Stimulated activated CD8-positive, alpha-beta memory T cell treated with anti-CD3 and anti-CD28 coated beads, Interleukin-12 subunit alpha, Interleukin-12 subunit beta, amount 100 ng/mL, for 24 hours (primary cell): ENCODE data around the gene CENPL.
"Not testable (repeated sequence)": the region's sequence is repeated elsewhere in the genome, so short reads cannot be mapped to it uniquely, and the experiment has no call there.

Experiments used
- DNase-seq: peaks from one replicate; pipeline ENCODE4 v3.0.0-alpha.2; 2020; ENCODE audit errors: extremely low read depth

Gene CENPL, protein sequence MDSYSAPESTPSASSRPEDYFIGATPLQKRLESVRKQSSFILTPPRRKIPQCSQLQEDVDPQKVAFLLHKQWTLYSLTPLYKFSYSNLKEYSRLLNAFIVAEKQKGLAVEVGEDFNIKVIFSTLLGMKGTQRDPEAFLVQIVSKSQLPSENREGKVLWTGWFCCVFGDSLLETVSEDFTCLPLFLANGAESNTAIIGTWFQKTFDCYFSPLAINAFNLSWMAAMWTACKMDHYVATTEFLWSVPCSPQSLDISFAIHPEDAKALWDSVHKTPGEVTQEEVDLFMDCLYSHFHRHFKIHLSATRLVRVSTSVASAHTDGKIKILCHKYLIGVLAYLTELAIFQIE

DNA sequence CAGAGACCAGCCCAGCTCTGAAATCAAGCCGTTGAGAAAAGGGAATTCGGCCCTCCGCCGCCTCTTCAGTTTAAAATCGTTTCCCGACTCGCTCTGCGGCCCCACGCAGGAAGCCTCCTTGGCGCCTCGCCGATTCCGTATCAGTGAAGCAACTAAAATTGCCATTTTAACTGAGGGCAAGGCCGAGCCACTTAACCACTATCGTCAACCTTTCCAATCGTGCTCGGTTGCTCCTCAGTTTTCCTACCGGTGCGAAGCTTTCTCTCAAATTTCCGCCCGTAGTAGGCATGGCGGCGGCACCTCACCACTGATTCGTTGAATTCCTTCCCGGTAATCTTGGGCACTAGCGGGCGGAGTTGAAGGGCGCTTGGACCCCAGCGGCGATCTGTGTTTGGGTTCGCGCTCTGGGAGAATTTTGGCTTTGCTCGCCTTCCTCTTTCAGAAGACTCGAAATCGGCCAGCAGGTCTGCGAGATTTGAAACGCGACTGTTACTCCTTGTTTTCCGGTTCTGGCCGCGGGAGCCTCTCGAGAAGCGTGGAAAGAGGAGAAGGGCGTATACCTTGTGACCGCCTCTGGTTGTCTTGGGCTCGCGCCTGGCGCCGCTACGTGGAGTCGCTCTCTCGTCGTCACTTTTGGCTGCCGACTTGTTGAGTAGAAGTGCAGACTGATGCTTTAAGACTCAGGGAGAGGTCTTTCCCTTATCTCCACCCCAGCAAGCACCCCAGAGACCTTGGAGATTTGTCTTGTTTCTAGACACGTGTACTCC lies at the start of gene CENPL, which contains the start of gene DARS2:
Gene CENPL, minus strand, starts transcription at position 569 of the 767 bp plus-strand sequence. CDS start 13,584 bp downstream, outside the sequence.
Gene DARS2, plus strand, starts transcription at position 359 of the 767 bp plus-strand sequence. CDS start 557 bp downstream, outside the sequence.
- DNase-seq, result peak; percentile 69

DNA sequence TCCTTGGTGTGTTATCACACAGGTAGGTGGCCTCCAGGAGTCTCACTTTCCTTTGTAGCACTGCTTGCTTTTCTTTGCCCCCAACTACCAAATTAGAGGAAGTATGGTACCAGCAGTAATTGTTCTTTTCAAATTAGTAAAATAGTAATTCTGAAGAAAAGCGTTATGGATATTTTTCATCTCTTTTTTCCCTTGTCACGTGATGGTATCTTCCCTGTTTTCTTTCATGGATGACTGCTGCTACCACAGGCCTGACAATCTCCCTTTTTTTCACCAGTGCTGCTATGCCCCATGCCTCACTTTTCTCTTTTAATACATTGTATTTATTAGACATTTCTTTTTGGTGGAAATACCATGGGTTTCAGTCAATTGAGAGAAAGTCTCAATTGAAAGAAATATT lies 46.8 kb upstream of the CENPL start:
- DNase-seq, result no peak

DNA sequence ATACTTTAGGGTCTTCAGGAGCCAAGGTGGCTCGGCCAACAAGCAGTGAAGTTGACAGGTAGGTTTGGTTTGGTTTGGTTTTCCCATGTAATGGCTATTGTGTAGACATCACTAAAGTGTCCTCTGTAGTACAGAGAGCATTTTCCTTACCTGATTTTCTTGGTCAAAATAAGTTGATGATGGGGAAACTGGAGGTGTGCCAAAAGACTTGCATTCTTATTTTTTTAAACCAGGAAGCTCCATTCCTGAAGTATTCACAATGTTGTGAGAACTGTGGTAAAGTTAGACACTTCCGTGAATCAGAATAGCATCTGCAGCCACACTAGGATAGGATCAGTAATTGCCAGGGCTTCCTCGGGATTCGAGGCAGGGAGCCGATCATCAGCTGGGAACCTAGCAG lies 46.4 kb upstream of the CENPL start:
- no peak for DNase-seq

DNA sequence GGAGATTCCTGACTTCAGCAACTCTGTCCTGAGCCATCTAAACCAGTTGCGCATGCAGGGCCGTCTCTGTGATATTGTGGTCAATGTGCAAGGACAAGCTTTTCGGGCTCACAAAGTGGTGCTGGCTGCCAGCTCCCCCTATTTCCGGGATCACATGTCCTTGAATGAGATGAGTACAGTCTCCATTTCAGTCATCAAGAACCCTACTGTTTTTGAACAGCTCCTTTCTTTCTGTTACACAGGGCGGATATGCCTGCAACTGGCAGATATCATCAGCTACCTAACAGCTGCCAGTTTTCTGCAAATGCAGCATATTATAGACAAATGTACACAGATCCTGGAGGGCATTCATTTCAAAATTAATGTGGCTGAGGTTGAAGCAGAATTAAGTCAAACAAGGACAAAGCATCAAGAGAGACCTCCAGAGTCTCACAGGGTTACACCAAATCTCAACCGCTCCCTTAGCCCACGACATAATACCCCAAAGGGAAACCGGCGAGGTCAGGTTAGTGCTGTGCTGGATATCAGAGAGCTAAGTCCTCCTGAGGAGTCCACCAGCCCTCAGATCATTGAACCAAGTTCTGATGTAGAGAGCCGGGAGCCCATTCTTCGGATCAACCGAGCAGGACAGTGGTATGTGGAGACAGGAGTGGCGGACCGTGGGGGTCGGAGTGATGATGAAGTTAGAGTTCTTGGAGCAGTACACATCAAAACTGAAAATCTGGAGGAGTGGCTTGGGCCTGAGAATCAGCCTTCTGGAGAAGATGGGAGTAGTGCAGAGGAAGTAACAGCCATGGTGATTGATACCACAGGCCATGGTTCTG lies 45.8 kb upstream of the CENPL start:
- DNase-seq, result no peak

DNA sequence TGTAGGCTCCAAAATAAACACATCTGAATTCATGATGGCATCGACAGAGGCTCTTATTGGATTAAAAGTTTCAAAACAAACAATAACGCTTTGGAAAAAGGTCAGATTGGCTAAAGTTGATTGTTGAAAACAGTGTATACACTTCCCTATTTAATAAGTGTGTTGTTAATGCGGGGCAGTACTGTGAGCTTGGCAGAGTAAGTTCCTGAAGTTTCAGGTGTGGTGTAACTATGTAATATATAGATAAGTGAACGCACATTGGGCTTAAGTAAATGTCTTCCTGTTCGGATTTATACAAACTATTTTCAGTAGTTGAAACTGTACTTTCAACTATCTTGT lies 44.3 kb upstream of the CENPL start:
- no peak for DNase-seq

DNA sequence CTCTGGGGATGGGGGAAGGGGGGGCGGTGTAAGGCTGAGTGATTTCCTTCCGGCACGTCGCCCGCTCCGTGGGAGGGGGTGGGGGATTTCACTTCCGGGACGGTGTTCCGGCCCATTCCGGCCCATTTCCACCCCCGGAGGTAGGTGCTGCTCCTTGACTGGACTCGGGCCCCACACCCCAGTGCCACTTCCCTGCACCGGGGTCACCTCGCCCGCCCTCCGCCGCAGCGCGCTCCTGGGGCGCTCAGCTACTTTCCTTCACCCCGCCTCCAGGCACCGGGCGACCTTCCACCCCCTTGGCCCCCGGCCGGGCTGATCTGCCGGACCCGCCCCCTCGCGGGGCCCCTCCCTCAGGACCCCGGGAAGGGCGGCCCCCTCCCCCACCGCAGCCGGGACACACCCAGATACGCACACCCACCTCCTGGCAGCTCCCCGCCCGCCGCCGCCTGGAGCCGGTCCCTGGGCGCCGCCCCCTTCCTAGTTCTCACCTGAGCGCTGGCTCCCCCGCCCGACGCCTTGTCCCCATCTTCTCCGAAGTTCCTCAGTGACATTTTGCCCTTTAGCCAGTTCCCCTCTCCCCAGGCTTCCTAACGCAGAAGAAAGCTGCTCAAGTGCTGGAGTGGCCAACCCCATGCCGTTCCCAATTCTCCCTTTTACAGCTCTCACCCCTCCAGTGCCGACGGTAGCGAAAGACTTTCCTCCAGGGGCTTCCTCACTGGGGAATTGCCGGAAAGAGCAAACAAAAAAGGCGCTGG lies 43.8 kb upstream of the CENPL start, which contains the start of gene ZBTB37:
Gene ZBTB37, plus strand, starts transcription at position 115 of the 755 bp plus-strand sequence. CDS start 1,846 bp downstream, outside the sequence.
- peak; percentile 90 for DNase-seq

DNA sequence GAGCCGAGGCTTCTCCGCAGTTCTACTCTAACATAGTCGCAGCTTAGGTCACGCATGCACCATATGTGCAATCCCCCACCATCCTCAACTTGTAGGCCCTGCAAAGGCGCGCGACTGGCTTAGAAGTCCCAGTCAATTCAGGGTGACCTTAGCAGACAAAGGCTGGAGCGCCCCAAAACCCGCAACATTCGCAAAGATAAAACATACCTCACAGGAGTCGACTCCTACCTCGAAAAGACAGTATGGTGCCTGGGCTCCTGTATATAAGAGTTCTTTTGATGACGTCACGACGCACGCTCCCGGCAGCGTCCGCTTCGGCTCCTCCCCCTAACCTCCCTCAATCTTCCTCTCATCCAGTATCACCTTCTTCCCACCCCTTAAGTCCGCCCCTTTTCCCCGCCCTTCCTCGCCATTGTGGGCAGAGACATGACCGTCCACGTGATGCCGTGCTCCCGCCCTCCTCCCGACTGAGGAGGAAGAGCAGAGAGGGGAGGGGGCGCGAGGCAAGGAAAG lies 43.1 kb upstream of the CENPL start, which contains the start of gene GAS5:
Gene GAS5, minus strand, starts transcription at position 237 of the 513 bp plus-strand sequence.
- peak; percentile 98 for DNase-seq

DNA sequence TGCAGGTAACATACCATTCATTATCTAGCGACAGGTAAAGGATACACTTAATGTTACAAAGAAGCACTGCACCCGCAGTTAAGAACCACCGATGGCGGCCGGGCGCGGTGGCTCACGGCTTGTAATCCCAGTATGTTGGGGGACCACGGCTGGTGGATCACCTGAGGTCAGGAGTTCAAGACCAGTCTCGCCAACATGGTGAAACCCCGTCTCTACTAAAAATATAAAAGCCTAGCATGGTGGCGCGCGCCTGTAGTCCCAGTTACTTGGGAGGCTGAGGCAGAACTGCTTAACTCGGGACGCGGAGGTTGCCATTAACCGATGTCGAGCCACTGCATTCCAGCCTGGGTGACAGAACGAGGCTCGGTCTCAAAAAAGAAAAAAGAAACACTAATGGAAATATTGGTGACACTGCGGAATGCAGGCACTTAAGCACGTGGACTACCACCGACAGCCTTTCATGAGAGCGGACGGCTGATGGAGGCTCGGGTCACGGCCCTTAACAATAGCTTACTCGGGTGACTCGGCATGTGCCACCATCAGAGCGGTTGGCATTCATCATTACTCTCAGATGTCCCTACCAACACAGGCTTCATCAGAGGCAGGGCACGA lies 42.6 kb upstream of the CENPL start:
- DNase-seq, result no peak

DNA sequence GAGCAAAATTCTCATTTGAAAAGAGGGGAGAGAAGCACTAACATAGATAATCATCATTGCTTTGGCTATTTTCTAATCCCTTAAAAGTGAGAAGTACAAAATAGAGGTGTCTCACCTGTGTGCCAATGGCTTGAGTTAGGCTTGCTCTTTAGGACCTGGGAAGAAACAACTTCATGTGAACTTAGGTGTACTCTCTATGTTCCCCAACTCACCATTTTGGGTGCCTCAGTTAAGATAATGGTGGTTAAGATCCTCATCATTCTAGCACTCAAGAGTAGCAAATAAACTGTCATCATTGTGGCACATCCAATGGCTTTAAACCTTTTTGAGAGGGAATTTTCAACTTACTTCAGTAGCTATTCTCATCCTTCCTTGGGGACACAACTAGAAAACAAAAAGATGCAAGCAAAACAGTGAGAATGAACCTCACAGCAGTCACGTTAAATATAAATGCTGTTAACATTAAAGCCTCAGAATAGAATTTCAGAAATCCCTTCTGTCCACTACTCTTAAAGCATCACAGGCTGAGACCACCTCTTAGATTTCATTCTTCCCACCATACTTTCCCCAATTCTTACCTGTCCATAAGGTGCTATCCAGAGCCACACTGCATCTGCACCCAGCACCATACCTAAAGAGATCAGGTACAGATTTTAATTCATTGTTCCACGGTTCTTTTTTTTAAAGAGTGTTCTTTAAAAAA lies 41.9 kb upstream of the CENPL start:
- DNase-seq, result no peak

DNA sequence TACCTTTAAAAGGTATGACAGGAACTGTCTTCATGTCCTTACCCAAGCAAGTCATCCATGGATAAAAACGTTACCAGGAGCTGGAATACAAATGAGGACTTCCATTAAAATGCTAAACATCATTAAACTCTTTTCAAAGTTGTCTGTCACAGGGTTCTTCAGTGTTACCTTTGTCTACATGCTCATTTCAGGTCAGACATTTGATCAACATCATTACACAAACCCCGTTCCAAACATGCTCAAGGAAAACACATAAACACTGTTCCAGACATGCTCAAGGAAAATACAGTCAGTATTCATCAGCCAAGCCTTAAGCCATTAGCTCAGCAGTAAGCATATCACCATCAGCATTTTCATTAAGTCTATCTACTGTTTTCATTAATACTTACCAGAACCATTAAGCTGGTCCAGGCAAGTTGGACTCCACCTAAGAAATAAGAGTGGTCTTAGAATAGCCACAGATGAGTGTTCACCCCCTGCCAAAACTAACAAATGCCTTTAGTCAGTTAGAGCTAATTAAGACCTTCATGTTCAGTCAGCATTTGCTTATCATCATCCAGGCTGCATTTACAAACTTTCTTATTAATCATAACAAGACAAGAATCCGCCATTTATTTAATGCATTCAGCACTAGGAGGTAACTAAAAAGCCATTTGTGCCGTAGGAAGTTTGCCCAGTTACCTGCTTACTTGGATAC lies 40.9 kb upstream of the CENPL start:
- no peak for DNase-seq

DNA sequence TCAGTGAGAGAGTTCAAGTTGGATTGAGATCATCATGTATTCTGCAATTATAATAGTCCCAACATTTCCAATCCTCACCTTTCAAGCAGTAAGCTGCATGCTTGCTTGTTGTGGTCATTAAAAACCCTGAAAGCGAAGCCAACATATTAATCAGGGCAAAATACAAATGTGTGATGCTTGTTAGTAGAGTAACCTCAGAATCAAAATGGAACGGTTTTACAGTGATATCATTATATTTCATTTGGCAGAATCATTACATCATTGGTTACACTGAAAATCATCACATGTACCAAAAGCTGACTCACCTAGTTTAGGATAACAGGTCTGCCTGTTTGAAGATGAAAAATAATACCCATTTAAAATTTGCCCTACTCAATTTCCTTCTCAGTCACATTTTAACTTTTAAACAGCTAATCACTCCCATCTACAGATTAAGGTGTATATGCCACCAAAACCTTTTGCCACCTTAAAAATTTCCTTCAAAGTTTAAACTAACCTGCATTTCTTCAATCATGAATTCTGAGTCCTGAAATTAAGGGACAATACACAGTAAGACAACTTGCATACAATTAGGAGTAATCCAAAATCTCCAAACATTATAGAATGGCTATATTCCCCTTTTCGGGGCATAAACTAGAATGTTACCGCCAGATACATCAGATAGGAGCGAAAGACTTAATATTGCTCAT lies 39.6 kb upstream of the CENPL start:
- no peak for DNase-seq

DNA sequence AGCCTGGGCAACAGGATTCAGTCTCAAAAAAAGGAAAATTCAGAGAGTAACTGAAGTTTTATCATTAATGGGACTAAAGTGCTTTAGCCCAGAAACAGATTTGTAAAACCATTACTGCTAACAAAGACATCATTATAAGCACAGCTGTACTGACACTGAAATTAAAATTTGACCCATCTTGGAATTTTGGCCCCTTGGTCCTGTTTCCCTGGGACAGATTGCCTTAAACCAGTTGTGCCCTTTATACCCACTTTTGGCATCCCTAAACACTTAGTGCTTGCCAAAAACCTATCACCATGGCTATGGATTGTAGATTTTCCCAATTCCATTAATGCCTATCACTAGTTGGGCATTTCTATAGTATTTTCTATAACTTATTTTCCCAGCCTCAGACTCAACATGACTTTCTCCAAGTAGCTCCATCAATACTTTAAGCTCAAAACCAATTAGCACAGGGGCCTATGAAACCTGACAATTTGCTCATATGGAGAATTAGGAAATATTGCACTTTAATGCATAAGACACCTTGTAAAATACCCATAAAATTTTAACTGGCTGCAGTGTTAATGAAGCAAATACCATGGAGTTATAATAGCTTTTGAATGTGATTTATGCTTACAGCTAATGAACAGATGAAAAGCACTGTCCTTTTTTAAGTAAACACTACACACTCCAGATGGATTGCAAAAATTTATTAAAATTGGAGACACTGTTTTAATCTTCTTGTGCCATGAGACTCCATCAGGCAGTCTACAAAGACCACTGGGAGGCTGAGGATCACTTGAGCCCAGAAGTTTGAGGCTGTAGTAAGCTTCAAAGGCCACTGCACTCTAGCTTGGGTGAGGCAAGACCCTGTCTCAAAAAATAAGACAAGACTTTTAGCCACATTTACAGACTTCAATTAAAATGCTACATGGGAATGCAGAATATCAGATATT lies 38.8 kb upstream of the CENPL start:
- no peak for DNase-seq

DNA sequence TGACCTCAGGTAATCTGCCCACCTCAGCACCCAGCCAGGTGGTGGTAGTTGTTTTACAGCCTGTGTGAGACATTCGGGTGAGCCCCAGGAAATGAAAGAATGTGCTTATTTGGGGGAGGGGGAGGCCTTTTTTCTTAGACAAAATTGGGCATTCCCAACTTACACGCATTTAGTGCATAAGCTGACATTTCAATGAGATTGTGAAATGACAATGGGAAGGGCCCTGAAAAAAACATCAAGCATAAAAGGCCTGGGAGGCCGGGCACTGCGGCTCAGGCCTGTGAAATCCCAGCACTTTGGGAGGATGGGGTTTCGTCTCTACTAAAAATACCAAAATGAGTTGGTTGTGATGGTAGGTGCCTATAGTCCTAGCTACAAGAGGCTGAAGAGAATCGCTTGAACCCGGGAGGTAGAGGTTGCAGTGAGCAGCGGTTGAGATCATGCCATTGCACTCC lies 38.1 kb upstream of the CENPL start:
- DNase-seq, result no peak

DNA sequence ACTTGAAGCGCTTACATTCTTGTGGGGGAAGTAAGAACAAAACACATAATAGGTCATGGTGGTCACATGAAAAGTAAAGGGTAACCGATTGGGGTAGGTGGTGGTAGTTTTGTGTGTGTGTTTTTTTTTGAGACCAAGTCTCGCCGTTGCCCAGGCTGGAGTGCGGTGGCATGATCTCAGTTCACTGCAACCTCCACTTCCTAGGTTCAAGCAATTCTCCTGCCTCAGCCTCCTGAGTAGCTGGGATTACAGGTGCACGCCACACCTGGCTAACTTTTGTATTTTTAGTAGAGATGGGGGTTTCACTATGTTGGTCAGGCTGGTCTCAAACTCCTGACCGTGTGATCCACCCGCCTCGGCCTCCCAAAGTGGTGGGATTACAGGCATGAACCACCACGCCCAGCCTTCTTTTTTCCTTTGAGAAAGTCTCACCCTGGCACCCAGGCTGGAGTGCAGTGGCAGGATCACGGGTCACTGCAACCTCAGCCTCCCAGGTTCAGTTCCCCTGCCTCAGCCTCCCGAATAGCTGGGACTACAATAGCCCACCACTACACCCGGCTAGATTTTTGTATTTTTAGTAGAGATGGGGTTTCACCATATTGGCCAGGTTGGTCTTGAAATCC lies 37.6 kb upstream of the CENPL start:
- DNase-seq, result not testable (repeated sequence)

DNA sequence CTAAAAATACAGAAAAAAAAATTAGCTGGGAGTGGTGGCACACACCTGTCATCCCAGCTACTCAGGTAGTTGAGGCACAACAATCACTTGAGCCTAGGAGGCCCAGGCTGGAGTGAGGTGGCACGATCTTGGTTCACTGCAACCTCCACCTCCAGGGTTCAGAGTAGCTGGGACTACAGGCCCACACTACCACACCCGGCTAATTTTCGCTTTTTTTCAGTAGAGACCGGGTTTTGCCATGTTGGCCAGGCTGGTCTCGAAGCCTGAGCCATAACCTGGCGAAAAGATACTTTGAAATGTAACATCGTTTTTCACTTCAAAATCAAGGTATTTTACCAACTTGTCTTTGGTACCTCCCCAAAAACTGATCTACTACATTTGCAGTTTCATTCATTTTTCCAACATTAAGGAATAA lies 37.1 kb upstream of the CENPL start:
- DNase-seq, result no peak

DNA sequence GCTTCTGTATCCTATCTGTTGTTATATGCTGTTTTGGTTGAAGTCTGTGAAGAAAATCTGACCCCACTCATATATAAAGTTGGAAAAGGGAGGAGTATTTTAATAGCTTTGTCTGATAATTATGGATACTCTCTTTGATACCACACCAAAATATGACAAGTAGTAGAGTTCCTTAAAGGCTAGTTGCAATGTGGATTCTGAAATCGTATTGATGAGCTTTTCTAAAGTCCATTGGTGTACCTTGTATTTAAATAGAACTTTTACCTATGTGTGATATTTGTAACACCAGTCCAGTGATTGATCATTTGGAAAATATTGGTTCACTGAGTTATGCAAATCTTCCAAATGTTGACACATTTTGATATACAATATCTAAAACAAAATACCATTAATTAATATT lies 35.4 kb upstream of the CENPL start:
- DNase-seq, result no peak

DNA sequence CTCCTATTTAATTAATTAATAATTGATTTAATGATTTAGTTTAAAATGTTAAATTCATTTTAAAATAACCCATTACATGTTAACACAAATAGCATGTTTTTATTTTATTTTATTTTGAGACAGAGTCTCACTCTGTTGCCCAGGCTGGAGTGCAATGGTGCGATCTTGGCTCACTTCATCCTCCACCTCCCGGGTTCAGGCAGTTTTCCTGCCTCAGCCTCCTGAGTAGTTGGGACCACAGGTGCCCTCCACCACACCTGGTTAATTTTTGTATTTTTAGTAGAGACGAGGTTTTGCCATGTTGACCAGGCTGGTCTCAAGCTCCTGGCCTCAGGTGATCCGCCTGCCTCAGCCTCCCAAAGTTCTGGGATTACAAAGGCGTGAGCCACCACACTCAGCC lies 34.9 kb upstream of the CENPL start:
- DNase-seq, result not testable (repeated sequence)
